HUES6 (cell line): ENCODE results near the gene PDE6H.

Experiments
- H3K27ac ChIP-seq: 2 replicates; pipeline ENCODE4 v1.7.0; 2013; ENCODE audit warnings: low read depth, mild to moderate bottlenecking, low read length, inconsistent platforms
- H3K27me3 ChIP-seq: 2 replicates; pipeline ENCODE4 v1.6.1; 2013; ENCODE audit warnings: low read length; ENCODE audit not compliant: control insufficient read depth, insufficient read depth
- H3K36me3 ChIP-seq: 2 replicates; pipeline ENCODE4 v1.6.1; 2013; ENCODE audit warnings: low read length; ENCODE audit not compliant: control insufficient read depth, insufficient read depth
- H3K4me1 ChIP-seq: 2 replicates; pipeline ENCODE4 v1.6.1; 2013; ENCODE audit warnings: low read length; ENCODE audit not compliant: control insufficient read depth, insufficient read depth
- H3K4me3 ChIP-seq: 2 replicates; pipeline ENCODE4 v1.5.1; 2013; ENCODE audit warnings: low read depth, low read length
- H3K9ac ChIP-seq: one replicate; pipeline ENCODE4 v1.6.1; 2013; ENCODE audit warnings: mild to moderate bottlenecking, low read length
- H3K9me3 ChIP-seq: 2 replicates; pipeline ENCODE4 v1.6.1; 2013; ENCODE audit warnings: low read depth, low read length; ENCODE audit not compliant: control insufficient read depth, insufficient read depth

The PDE6H gene

DNA sequence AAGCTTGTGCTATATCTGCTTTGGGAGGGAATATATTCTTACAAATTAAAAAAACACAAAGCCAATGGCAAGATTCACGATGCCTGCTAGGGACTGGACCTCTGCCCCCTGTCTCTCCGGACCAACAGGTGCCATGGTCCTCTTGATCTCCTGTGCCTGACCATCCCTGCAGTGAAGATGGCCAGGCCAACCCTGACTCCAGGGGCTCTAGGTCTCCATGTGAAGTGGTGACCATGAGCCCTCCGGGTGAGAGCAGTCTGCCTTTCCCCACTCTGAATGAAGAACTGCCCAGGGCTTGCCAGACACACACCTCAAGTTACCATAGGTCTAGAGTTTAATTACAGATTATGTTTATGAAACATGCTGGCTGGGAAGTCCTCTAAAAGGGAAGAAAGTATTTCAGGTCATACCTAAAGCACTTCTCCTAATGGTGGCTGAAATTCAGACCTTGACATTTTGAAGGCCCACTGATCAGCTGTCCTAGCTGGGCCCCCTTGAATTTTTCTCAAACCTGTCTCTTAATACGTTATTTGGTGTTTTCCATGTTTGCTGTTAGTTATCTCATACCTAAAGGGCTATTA lies 12.8 kb upstream of the PDE6H start:
- no peak overlapping the region for H3K27ac ChIP-seq
- H3K9me3 ChIP-seq: no peaks in the 10 kb centered on the region
- H3K4me1 ChIP-seq: 0 out of 2 replicates have a peak, but pooled peaks cover 10% of the 10 kb centered on the region
- H3K27me3 ChIP-seq: no peaks in the 10 kb centered on the region
- no peak overlapping the region for H3K4me3 ChIP-seq
- H3K9ac ChIP-seq: no peak overlapping the region
- H3K36me3 ChIP-seq: no peaks in the 10 kb centered on the region

DNA sequence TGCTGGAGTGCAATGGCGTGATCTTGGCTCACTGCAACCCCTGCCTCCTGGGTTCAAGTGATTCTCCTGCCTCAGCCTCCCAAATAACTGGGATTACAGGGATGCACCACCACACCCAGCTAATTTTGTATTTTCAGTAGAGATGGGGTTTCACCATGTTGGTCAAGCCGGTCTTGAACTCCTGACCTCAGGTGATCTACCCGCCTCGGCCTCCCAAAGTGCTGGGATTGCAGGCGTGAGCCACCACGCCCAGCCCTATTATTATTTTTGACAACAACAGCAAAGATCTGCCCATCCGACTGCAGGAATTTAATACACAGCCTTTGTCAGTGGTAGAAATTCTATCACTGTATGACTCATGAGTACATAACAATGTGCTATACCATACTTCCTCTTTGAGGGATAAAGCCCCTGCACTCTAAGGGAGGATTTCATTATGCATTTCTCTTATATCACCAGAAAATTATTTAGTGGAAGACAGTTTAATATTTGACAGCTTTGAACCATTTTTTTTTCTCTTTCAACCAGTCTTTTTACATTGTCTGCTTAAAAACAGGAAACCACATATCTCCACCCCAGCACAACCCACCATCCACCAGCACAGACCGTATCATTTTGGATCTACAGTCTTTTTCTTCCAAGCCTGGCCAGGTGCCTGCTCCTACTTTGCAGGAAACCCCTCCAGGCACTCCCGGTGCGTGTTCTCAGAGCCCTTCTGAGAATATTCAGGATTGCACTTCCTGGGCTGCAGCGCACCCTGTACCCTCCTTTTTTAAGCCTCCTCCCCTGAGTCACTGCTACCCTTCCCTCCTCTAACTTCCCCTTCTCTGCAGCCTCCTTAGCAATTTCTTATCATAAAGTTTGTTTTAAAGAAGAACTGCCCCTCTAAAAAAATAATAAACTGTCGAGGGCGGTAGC lies 12.0 kb upstream of the PDE6H start:
- H3K36me3 ChIP-seq: no peaks in the 10 kb centered on the region

DNA sequence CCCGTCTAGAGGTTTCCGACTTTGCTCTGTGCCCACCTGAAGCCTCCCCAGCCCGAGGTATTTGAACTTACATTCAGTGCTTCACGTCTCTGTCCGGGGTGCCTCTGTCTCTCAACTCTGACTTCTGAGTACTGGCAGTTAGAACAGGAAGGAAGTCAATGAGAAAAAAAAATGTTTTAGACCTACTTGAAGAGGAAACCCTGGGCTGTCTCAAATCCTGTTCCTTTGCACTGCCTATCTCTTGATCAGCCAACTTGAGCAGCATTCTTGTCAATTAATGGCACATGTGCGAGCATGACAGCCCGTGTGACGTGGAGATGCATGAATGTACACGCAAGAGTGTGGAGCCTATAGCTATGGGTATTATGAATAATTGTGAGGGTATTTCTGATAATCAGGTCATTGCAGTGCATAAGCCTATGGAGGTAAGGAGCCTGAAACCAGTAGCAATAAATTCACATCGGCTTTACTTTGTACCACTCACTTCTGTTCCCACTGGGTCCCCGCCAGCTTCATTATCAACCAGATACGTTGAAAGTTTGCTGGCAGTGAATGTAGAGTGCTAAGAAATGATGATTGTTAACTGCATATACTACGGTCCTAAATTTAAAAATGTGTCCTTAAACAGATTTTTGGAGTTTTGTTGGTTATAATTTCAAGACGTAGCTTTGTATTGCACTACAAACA lies 11.2 kb upstream of the PDE6H start, which contains the start of gene ARHGDIB:
ARHGDIB (minus strand) TSS at position 136 of the 687 bp plus-strand sequence. CDS start 10,889 bp downstream, outside the sequence.
- Histone ChIP-seq H3K27ac (no peak within 1 kb of the TSS), H3K36me3 (no peaks in the 10 kb centered on the region), H3K9ac (no peak within 1 kb of the TSS), H3K4me3 (no peak within 1 kb of the TSS), H3K4me1 (0 out of 2 replicates have a peak, but pooled peaks cover 7% of the 10 kb centered on the region), H3K9me3 (no peaks in the 10 kb centered on the region), H3K27me3 (no peaks in the 10 kb centered on the region)

More for the DNA sequence above, 12.0 kb upstream of the PDE6H start:
- H3K27ac ChIP-seq: no peak overlapping the region
- no peaks in the 10 kb centered on the region for H3K27me3 ChIP-seq
- H3K9me3 ChIP-seq: no peaks in the 10 kb centered on the region
- no peak overlapping the region for H3K9ac ChIP-seq
- H3K4me1 ChIP-seq: 0 out of 2 replicates have a peak, but pooled peaks cover 10% of the 10 kb centered on the region
- no peak overlapping the region for H3K4me3 ChIP-seq

DNA sequence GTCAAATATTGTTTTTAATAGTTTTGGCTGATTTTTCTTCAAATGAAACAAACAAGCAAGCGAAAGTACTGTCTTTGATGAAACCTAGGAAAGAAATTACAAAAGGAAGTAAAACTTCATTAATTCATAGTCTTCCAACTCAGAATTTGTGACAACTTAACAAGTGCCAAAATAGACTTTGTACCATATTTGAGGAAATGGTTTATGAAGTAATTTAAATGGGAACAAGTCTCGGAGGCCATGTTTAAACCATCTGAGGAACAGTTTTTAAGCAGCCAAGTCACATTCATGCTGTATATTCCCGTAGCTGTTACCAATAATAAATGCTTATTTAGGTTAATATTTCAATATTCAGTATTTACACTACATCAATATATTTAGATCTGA lies 10.7 kb upstream of the PDE6H start:
- H3K4me3 ChIP-seq: no peak overlapping the region

DNA sequence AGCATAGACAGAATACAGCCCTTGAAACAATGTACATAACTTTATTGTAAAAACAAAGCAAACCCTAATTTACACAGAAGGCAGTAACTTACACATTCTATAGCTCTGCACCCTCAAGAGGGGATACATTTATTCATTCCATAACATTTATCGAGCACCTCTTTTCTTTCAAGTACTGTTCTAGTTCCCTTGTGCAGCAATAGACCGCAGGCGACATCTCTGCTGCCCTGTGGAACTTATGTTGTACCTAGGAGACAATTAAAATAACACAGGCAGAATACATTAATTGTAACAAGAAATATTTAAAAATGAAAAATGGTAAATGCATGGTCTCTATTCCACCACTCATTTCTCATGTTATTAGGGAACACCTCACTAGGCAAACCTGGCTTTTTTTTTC lies 10.0 kb upstream of the PDE6H start:
- Histone ChIP-seq H3K27me3 (no peaks in the 10 kb centered on the region), H3K27ac (no peak overlapping the region), H3K4me3 (no peak overlapping the region), H3K4me1 (0 out of 2 replicates have a peak, but pooled peaks cover 7% of the 10 kb centered on the region), H3K36me3 (no peaks in the 10 kb centered on the region), H3K9ac (no peak overlapping the region), H3K9me3 (no peaks in the 10 kb centered on the region)

More for the DNA sequence above, 10.7 kb upstream of the PDE6H start:
- Histone ChIP-seq H3K36me3 (no peaks in the 10 kb centered on the region), H3K4me1 (0 out of 2 replicates have a peak, but pooled peaks cover 7% of the 10 kb centered on the region), H3K9me3 (no peaks in the 10 kb centered on the region), H3K9ac (no peak overlapping the region), H3K27me3 (no peaks in the 10 kb centered on the region), H3K27ac (no peak overlapping the region)

DNA sequence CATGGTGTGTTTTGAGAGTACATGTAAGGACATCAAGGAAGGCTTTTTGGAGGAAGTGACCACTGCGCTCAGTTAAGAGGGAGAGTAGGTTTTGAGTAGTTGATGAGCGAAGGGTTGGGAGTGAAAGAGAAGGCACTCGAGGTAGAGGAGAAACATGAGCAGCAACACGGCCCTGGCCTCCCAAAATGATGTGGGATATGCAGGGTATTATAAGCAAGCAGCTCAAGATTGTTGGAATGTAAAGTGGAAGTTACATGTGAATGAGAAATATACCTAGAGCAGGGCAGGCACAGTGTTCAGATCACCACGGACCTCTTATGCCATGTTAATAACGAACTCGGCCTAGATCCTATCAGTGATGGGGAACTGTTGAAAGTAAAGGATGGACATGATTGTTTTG lies 9.3 kb upstream of the PDE6H start:
- Histone ChIP-seq H3K36me3 (no peaks in the 10 kb centered on the region), H3K4me1 (0 out of 2 replicates have a peak, but pooled peaks cover 7% of the 10 kb centered on the region), H3K9me3 (no peaks in the 10 kb centered on the region), H3K4me3 (no peak overlapping the region), H3K27me3 (no peaks in the 10 kb centered on the region), H3K9ac (no peak overlapping the region), H3K27ac (no peak overlapping the region)

DNA sequence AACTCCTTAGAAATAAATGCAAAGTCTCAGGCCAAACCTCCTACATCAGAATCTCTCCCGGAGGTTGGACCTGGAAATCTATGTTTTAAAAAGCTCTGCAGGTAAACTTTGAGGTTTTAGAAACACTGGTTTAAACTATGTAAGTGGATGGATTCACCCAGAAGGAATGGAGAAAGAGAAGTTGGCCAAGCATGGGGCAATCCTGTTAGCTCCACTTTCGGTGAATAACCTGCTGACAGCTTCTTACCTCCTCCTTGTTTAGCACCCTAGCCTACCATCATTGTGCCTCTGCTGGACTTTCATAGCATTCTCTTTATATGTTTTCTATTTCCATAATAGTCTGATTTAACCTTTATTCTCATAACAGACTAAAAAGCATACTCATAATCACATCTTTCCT lies 8.4 kb upstream of the PDE6H start:
- Histone ChIP-seq H3K4me3 (no peak overlapping the region), H3K27ac (no peak overlapping the region), H3K9ac (no peak overlapping the region), H3K36me3 (no peaks in the 10 kb centered on the region), H3K4me1 (0 out of 2 replicates have a peak, but pooled peaks cover 7% of the 10 kb centered on the region), H3K27me3 (no peaks in the 10 kb centered on the region), H3K9me3 (no peaks in the 10 kb centered on the region)

DNA sequence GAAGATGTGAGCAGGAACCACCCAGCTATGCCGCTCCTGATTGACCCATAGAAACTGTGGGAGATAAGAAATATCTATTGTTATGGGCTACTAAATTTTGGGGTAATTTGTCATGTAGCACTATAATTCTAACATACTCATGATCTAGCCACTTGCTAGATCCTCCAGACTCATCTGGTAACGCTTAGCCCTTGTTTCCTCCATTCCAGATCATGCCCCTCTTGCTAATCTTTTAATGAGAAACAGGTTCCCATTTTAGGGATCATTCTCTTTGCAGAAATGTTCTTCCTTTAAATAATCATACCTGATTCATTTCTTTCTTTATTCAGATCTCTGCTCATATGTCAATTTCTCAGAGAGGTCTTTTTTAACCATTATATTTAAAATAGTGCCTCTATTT lies 7.6 kb upstream of the PDE6H start:
- H3K4me1 ChIP-seq: 0 out of 2 replicates have a peak, but pooled peaks cover 7% of the 10 kb centered on the region

DNA sequence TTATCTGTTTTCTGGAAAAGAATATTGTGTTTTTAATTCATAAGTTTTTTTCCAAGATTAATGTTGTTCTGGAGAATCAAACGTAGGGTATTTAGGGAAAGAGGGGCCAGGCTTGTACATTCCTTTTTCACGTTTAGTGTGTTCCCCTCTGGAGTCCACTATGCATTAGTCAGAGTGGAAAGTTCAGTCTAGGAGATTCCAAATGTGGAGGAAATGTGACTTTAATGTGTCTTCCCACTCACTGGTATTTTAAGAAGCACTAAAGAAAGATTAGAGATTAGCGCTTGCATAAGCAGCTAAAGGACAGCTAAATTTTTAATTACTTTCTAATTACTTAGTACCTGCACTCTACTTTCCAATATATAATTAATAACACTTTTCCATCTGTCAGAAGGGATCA lies 4.4 kb upstream of the PDE6H start:
- no peaks in the 10 kb centered on the region for H3K9me3 ChIP-seq
- H3K27me3 ChIP-seq: no peaks in the 10 kb centered on the region
- H3K27ac ChIP-seq: no peak overlapping the region
- no peak overlapping the region for H3K4me3 ChIP-seq
- H3K4me1 ChIP-seq: no peaks in the 10 kb centered on the region
- no peaks in the 10 kb centered on the region for H3K36me3 ChIP-seq
- no peak overlapping the region for H3K9ac ChIP-seq

More for the DNA sequence above, 7.6 kb upstream of the PDE6H start:
- H3K36me3 ChIP-seq: no peaks in the 10 kb centered on the region
- no peak overlapping the region for H3K4me3 ChIP-seq
- no peaks in the 10 kb centered on the region for H3K27me3 ChIP-seq
- no peak overlapping the region for H3K27ac ChIP-seq
- no peak overlapping the region for H3K9ac ChIP-seq
- H3K9me3 ChIP-seq: no peaks in the 10 kb centered on the region

DNA sequence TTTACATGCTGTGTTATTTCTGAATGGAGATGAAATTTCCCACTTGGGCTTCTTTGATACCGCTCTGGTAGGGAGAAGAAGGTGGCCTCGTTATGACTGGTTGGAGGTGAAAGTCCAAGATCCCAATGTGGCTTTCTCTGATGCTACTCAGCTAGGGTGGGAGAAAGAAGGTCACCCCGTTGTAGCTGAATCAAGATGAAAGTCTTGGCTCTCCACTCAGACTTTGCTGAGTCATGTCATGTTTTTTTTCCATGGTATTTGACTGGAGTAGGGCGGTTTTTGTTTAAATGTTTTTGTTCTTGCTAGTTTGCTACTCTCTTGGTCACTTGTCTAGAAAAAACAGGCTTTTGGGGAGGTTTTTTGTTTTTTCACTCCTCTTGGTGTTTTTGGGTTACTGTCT lies 2.4 kb upstream of the PDE6H start:
- H3K27me3 ChIP-seq: no peaks in the 10 kb centered on the region
- no peaks in the 10 kb centered on the region for H3K4me1 ChIP-seq
- H3K9ac ChIP-seq: no peak overlapping the region
- no peaks in the 10 kb centered on the region for H3K36me3 ChIP-seq
- no peak overlapping the region for H3K4me3 ChIP-seq
- H3K9me3 ChIP-seq: no peaks in the 10 kb centered on the region
- no peak overlapping the region for H3K27ac ChIP-seq
